RWPE2 (cell line): ENCODE measurements around the gene SLC5A10.

Experiments used
- ATAC-seq: fragments of 200-7000 bp; cut with Tn5 transposase; 3 replicates; pipeline ENCODE4 v1.9.1; 2021; ENCODE audit warnings: low read depth
- DNase-seq: peaks from one replicate; pipeline ENCODE4 v3.0.0-alpha.2; 2020; ENCODE audit warnings: low spot score
- H3K27ac ChIP-seq: fragments of 450-650 bp; 2 replicates; pipeline ENCODE4 v1.5.1; 2017; ENCODE audit warnings: mild to moderate bottlenecking; ENCODE audit not compliant: poor library complexity, severe bottlenecking
- H3K27me3 ChIP-seq: fragments of 250-450 bp; sonication (Bioruptor Pico); 2 replicates; pipeline ENCODE4 v1.5.1; 2021; ENCODE audit warnings: mild to moderate bottlenecking, moderate library complexity; ENCODE audit not compliant: insufficient read depth, poor library complexity, severe bottlenecking
- H3K36me3 ChIP-seq: fragments of 250-450 bp; sonication (Bioruptor Pico); 2 replicates; pipeline ENCODE4 v1.5.1; 2020; ENCODE audit warnings: low read depth, mild to moderate bottlenecking, moderate library complexity
- H3K4me1 ChIP-seq: fragments of 250-450 bp; sonication (Bioruptor Pico); 2 replicates; pipeline ENCODE4 v1.5.1; 2021; ENCODE audit warnings: mild to moderate bottlenecking, moderate library complexity; ENCODE audit not compliant: insufficient read depth, poor library complexity, severe bottlenecking
- H3K4me3 ChIP-seq: fragments of 250-450 bp; sonication (Bioruptor Pico); 2 replicates; pipeline ENCODE4 v1.5.1; 2021; ENCODE audit warnings: mild to moderate bottlenecking, moderate library complexity; ENCODE audit not compliant: severe bottlenecking
- H3K9me3 ChIP-seq: fragments of 250-450 bp; sonication (Bioruptor Pico); 2 replicates; pipeline ENCODE4 v1.5.1; 2021; ENCODE audit warnings: mild to moderate bottlenecking, moderate library complexity; ENCODE audit not compliant: severe bottlenecking
- CTCF ChIP-seq: fragments of 450-650 bp; IDR thresholded peaks from one replicate; pipeline ENCODE4 v1.5.1; 2017; ENCODE audit warnings: mild to moderate bottlenecking, moderate library complexity; ENCODE audit not compliant: poor library complexity, severe bottlenecking

SLC5A10 gene

GRCh38 chr17:18985475-18985874 is 33.5 kb downstream of the SLC5A10 start:
- Histone ChIP-seq H3K27ac (no peak overlapping the region), H3K36me3 (peaks cover 53% of the 10 kb centered on the region), H3K27me3 (no peaks in the 10 kb centered on the region), H3K9me3 (no peaks in the 10 kb centered on the region), H3K4me1 (no peaks in the 10 kb centered on the region), H3K4me3 (no peak overlapping the region)
- DNase-seq (no peak), ATAC-seq (no peak)
- no peak for TF ChIP-seq CTCF

- Histone ChIP-seq H3K36me3 (peaks cover 50% of the 10 kb centered on the region), H3K27ac (no peak overlapping the region)
- TF ChIP-seq CTCF: no peak
Observed at GRCh38 chr17:18986541-18987229, 34.7 kb downstream of the SLC5A10 start.

GRCh38 chr17:18987230-18987610 is 35.3 kb downstream of the SLC5A10 start:
- no peak for ATAC-seq
- no peaks in the 10 kb centered on the region for H3K4me1 ChIP-seq
- no peak overlapping the region for H3K4me3 ChIP-seq
- no peak for DNase-seq
- no peak overlapping the region for H3K27ac ChIP-seq
- peaks cover 50% of the 10 kb centered on the region for H3K36me3 ChIP-seq
- TF ChIP-seq CTCF: no peak
- H3K9me3 ChIP-seq: no peaks in the 10 kb centered on the region
- H3K27me3 ChIP-seq: no peaks in the 10 kb centered on the region

More at GRCh38 chr17:18986541-18987229, 34.7 kb downstream of the SLC5A10 start:
- DNase-seq (no peak), ATAC-seq (no peak)
- Histone ChIP-seq H3K27me3 (no peaks in the 10 kb centered on the region), H3K4me3 (no peak overlapping the region), H3K4me1 (no peaks in the 10 kb centered on the region), H3K9me3 (no peaks in the 10 kb centered on the region)

GRCh38 chr17:18987862-18988545 is 36.0 kb downstream of the SLC5A10 start:
- H3K36me3 ChIP-seq: peaks cover 50% of the 10 kb centered on the region
- H3K9me3 ChIP-seq: no peaks in the 10 kb centered on the region
- no peaks in the 10 kb centered on the region for H3K4me1 ChIP-seq
- ATAC-seq: no peak
- no peak for DNase-seq
- no peaks in the 10 kb centered on the region for H3K27me3 ChIP-seq
- no peak overlapping the region for H3K4me3 ChIP-seq
- no peak overlapping the region for H3K27ac ChIP-seq
- no peak for TF ChIP-seq CTCF
